HG02884 (cell line): ENCODE measurements around the gene CCDC83.
A peak's percentile ranks its signal among the peaks of the same experiment; 100 is the strongest.
"Not testable (repeated sequence)": the region's sequence is repeated elsewhere in the genome, so short reads cannot be mapped to it uniquely, and the experiment has no call there.

Source experiments
- ATAC-seq: cut with Tn5 transposase; IDR thresholded peaks from one replicate; pipeline ENCODE4 v1.9.1; 2021; ENCODE audit warnings: mild to moderate bottlenecking, moderate library complexity; ENCODE audit not compliant: unreplicated experiment

CCDC83 gene

GRCh38 chr11:85939099-85940015 is 84.2 kb downstream of the CCDC83 start:
- ATAC-seq = no peak

GRCh38 chr11:85941380-85941973 is 86.3 kb downstream of the CCDC83 start:
- no peak for ATAC-seq

- ATAC-seq = no peak
Measured at GRCh38 chr11:85945296-85945695, 90.1 kb downstream of the CCDC83 start.

- no peak for ATAC-seq
Measured at GRCh38 chr11:85945788-85946187, 90.6 kb downstream of the CCDC83 start.

- ATAC-seq = no peak
Measured at GRCh38 chr11:85946221-85946620, 91.0 kb downstream of the CCDC83 start.

GRCh38 chr11:85947431-85948272 is 92.5 kb downstream of the CCDC83 start:
- peak; percentile 41 for ATAC-seq

- ATAC-seq = peak; percentile 39
Measured at GRCh38 chr11:85948884-85949283, 93.7 kb downstream of the CCDC83 start.

- ATAC-seq = no peak
Measured at GRCh38 chr11:85949798-85950197, 94.6 kb downstream of the CCDC83 start.

- ATAC-seq = no peak
Measured at GRCh38 chr11:85950317-85951048, 95.3 kb downstream of the CCDC83 start.

- no peak for ATAC-seq
Measured at GRCh38 chr11:85951049-85951405, 95.8 kb downstream of the CCDC83 start.

- ATAC-seq = no peak
Measured at GRCh38 chr11:85951428-85952107, 96.4 kb downstream of the CCDC83 start.

GRCh38 chr11:85952108-85952485 is 96.9 kb downstream of the CCDC83 start:
- not testable (repeated sequence) for ATAC-seq

GRCh38 chr11:85953491-85954143 is 98.4 kb downstream of the CCDC83 start:
- no peak for ATAC-seq

GRCh38 chr11:85955531-85955930 is 100.3 kb downstream of the CCDC83 start:
- ATAC-seq = no peak

- ATAC-seq = no peak
Measured at GRCh38 chr11:85960678-85961077, 105.5 kb downstream of the CCDC83 start.

- ATAC-seq = no peak
Measured at GRCh38 chr11:85961130-85961529, 105.9 kb downstream of the CCDC83 start.

- no peak for ATAC-seq
Measured at GRCh38 chr11:85961930-85962363, 106.8 kb downstream of the CCDC83 start.

- ATAC-seq = no peak
Measured at GRCh38 chr11:85965202-85965601, 110.0 kb downstream of the CCDC83 start.

GRCh38 chr11:85967457-85967856 is 112.3 kb downstream of the CCDC83 start:
- no peak for ATAC-seq
